D721Med (cell line): ENCODE results near the gene CRIM1.

Experiments used
- DNase-seq: peaks from one replicate; pipeline ENCODE4 v3.0.0; 2011; ENCODE audit warnings: low spot score; ENCODE audit not compliant: insufficient read length
- FAIRE-seq: peaks from 2 replicates; lab custom pipeline; 2011; peaks lifted over from hg19 to GRCh38; lab: Jason Lieb, UNC
- CTCF ChIP-seq: IDR thresholded peaks from 2 replicates; pipeline ENCODE4 v1.5.1; 2012; ENCODE audit warnings: mild to moderate bottlenecking, control low read depth; ENCODE audit not compliant: insufficient read depth; ENCODE audit errors: missing control alignments

Gene CRIM1

GRCh38 chr2:36473230-36473629 is 117.7 kb downstream of the CRIM1 start:
- TF ChIP-seq CTCF = no peak
- DNase-seq (no peak), FAIRE-seq (no peak)

- FAIRE-seq (no peak), DNase-seq (no peak)
- no peak for TF ChIP-seq CTCF
Measured at GRCh38 chr2:36476411-36476810, 120.8 kb downstream of the CRIM1 start.

- DNase-seq (no peak), FAIRE-seq (no peak)
- TF ChIP-seq CTCF = no peak
Measured at GRCh38 chr2:36477315-36477714, 121.7 kb downstream of the CRIM1 start.

GRCh38 chr2:36477746-36478145 is 122.2 kb downstream of the CRIM1 start:
- DNase-seq (no peak), FAIRE-seq (no peak)
- no peak for TF ChIP-seq CTCF

- no peak for TF ChIP-seq CTCF
- FAIRE-seq (no peak), DNase-seq (no peak)
Measured at GRCh38 chr2:36478332-36478738, 122.8 kb downstream of the CRIM1 start.

- DNase-seq (no peak), FAIRE-seq (no peak)
- no peak for TF ChIP-seq CTCF
Measured at GRCh38 chr2:36478999-36479398, 123.4 kb downstream of the CRIM1 start.

GRCh38 chr2:36479406-36479805 is 123.8 kb downstream of the CRIM1 start:
- DNase-seq (no peak), FAIRE-seq (no peak)
- TF ChIP-seq CTCF = no peak
